Activated T-cell treated with anti-CD3 and anti-CD28 coated beads, Interleukin-2, amount 50 U/mL, for 4 hours (primary cell): Measurements from ENCODE around the gene OR1N1. TPM values are rescaled to one million over a fixed set of nuclear protein-coding genes. Genes with fewer than 3 reads are reported as not detected.
"Not testable (repeated sequence)": the region's sequence is repeated elsewhere in the genome, so short reads cannot be mapped to it uniquely, and the experiment has no call there.

Experiments used
- ATAC-seq, 2 donors: fragments of 200-7000 bp; cut with Tn5 transposase; one replicate each; pipeline ENCODE4 v1.10.0; 2021
- DNase-seq: peaks from one replicate; pipeline ENCODE4 v3.0.0-alpha.2; 2020
- H3K27me3 Mint-ChIP-seq: one replicate; pipeline ENCODE4 v1.8.0; 2021; ENCODE audit warnings: low read depth, mixed read lengths
- H3K36me3 Mint-ChIP-seq: one replicate; pipeline ENCODE4 v1.8.0; 2022; ENCODE audit warnings: mixed read lengths; ENCODE audit not compliant: insufficient read depth
- H3K4me1 Mint-ChIP-seq: one replicate; pipeline ENCODE4 v1.8.0; 2021; ENCODE audit warnings: low read depth, mixed read lengths
- H3K4me3 Mint-ChIP-seq: one replicate; pipeline ENCODE4 v1.8.0; 2021; ENCODE audit warnings: mild to moderate bottlenecking, moderate library complexity, mixed read lengths
- H3K9me3 Mint-ChIP-seq: one replicate; pipeline ENCODE4 v1.8.0; 2021; ENCODE audit warnings: mixed read lengths
- total RNA-seq, 3 donors: library from RNA; stranded (reverse); gene quantifications; one replicate each; pipeline ENCODE4 v1.2.1, GENCODE V29; 2021

OR1N1 gene, protein sequence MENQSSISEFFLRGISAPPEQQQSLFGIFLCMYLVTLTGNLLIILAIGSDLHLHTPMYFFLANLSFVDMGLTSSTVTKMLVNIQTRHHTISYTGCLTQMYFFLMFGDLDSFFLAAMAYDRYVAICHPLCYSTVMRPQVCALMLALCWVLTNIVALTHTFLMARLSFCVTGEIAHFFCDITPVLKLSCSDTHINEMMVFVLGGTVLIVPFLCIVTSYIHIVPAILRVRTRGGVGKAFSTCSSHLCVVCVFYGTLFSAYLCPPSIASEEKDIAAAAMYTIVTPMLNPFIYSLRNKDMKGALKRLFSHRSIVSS
- total RNA-seq: not detected

DNA sequence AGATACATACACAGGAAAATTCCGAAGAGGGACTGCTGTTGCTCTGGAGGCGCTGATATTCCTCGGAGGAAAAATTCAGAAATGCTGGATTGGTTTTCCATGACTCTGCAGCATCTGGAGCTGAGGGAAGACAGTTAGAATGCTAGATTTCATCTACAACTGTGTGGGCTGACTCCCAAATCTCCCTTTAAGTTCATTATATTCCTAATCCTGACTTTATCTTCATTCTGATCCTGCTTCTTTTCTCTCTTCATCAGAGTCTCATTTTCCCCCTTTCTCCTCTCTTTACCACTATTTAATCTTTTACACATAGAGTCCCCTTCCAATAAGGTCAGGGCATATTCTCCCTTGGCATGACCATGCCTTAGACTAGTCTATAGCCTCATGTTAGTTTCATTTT is at the start of gene OR1N1:
TSS of gene OR1N1 (minus strand) at position 101 of the 400 bp plus-strand sequence. CDS start at position 101, 0 bp downstream.
- Mint-ChIP-seq H3K36me3 (peaks cover 2% of the 10 kb centered on the region), H3K4me3 (no peak within 1 kb of the TSS), H3K4me1 (no peaks in the 10 kb centered on the region), H3K9me3 (no peaks in the 10 kb centered on the region), H3K27me3 (peaks cover 19% of the 10 kb centered on the region)
- no peak for DNase-seq
- no peak for ATAC-seq

- no peaks in the 10 kb centered on the region for H3K4me1 Mint-ChIP-seq
- H3K27me3 Mint-ChIP-seq: no peaks in the 10 kb centered on the region
- H3K4me3 Mint-ChIP-seq: no peak overlapping the region
- no peaks in the 10 kb centered on the region for H3K36me3 Mint-ChIP-seq
- ATAC-seq (peak; percentile 79 to 88), DNase-seq (no peak)
- H3K9me3 Mint-ChIP-seq: no peaks in the 10 kb centered on the region
Observed at GRCh38 chr9:122572456-122572855, 45.4 kb upstream of the OR1N1 start.

GRCh38 chr9:122567901-122568300 is 40.8 kb upstream of the OR1N1 start:
- peaks cover 5% of the 10 kb centered on the region for H3K27me3 Mint-ChIP-seq
- H3K4me1 Mint-ChIP-seq: no peaks in the 10 kb centered on the region
- DNase-seq: no peak
- H3K36me3 Mint-ChIP-seq: no peaks in the 10 kb centered on the region
- no peaks in the 10 kb centered on the region for H3K9me3 Mint-ChIP-seq
- H3K4me3 Mint-ChIP-seq: no peak overlapping the region
- ATAC-seq: no peak

DNA sequence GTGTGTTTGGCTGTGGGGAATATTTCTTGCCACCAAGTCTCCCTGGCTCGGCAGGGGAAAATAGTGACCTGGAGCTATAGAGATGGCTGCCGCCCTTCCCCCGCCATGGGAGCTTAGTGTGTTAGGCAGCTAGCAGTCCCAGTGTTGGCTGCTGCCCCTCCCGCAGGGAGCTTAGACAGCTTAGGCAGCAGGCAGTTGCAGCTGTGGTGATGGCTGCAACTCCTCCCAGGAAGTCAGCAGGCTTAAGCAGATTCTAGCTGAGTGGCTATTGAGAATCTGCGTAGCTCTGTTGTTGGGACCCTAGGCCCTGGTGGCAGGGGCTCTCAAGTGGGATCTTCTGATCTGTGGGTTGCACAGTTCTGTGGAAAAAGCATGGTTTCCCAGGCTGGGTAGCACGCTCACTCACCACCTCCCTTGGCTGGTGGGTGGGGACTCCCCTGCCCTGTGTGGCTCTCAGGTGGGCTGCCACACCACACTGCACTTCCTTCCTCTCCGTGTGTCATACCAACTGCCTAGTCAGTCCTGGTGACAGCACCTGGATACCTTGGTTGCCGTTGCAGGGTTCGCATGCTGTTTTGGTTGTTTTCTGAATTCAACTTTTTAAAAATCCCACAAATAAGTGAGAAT is 35.2 kb upstream of the OR1N1 start:
- peak; percentile 48 to 63 for ATAC-seq
- no peak overlapping the region for H3K4me3 Mint-ChIP-seq

DNA sequence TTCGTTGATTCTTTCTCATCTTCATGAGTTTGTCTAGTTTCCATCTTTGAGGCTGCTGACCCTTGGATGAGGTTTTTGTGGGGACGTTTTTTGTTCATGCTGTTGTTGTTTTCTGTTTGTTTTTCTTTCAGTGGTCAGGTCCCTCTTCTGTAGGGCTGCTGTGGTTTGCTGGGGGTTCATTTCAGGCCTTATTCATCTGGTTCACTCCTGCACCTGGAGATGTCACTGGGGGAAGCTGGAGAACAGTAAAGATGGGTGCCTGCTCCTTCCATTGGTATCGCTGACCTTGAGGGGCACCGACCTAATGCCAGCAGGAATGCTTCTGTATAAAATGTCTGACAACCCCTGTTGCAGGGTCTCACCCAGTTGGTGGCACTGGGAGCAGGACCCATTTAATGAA is 34.4 kb upstream of the OR1N1 start:
- Mint-ChIP-seq H3K27me3 (peaks cover 5% of the 10 kb centered on the region), H3K36me3 (no peaks in the 10 kb centered on the region), H3K9me3 (peaks cover 5% of the 10 kb centered on the region), H3K4me3 (no peak overlapping the region), H3K4me1 (no peaks in the 10 kb centered on the region)
- DNase-seq (no peak), ATAC-seq (no peak)

More for the DNA sequence above, 35.2 kb upstream of the OR1N1 start:
- peaks cover 5% of the 10 kb centered on the region for H3K9me3 Mint-ChIP-seq
- peaks cover 5% of the 10 kb centered on the region for H3K27me3 Mint-ChIP-seq
- H3K36me3 Mint-ChIP-seq: no peaks in the 10 kb centered on the region
- peak; percentile 10 for DNase-seq
- H3K4me1 Mint-ChIP-seq: no peaks in the 10 kb centered on the region

GRCh38 chr9:122552812-122553211 is 25.7 kb upstream of the OR1N1 start, which contains the start of gene OR1N2:
OR1N2 (plus strand) TSS chr9:122553112; CDS start chr9:122553212, 100 bp downstream.
- no peaks in the 10 kb centered on the region for H3K4me1 Mint-ChIP-seq
- no peak within 1 kb of the TSS for H3K4me3 Mint-ChIP-seq
- no peaks in the 10 kb centered on the region for H3K9me3 Mint-ChIP-seq
- no peaks in the 10 kb centered on the region for H3K36me3 Mint-ChIP-seq
- no peak for ATAC-seq
- peaks cover 17% of the 10 kb centered on the region for H3K27me3 Mint-ChIP-seq
- DNase-seq: no peak

DNA sequence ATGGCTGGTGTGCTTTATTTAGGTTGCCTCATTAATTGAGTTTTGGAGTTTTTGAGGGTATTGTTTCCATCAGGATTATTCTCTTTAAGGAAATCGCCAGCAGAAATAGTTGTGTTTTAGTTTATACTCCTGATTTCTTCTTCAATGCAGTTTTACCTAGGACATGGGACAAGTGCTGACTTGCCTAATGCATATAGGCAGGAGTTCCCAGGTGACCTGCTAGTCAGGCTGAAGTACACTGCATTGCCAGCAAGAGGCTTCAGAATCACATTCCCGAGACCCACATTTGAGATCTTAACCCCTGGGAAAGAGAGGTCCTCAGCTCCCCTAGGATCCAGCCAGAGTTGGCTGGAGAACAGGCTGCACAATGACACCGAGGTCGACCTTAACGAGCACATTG is 24.3 kb upstream of the OR1N1 start:
- DNase-seq: no peak
- Mint-ChIP-seq H3K27me3 (peaks cover 18% of the 10 kb centered on the region), H3K4me1 (no peaks in the 10 kb centered on the region), H3K4me3 (no peak overlapping the region), H3K9me3 (no peaks in the 10 kb centered on the region), H3K36me3 (no peaks in the 10 kb centered on the region)
- ATAC-seq: no peak

- H3K4me1 Mint-ChIP-seq: no peaks in the 10 kb centered on the region
- no peak overlapping the region for H3K4me3 Mint-ChIP-seq
- H3K9me3 Mint-ChIP-seq: no peaks in the 10 kb centered on the region
- ATAC-seq (no peak), DNase-seq (no peak)
- H3K27me3 Mint-ChIP-seq: peaks cover 9% of the 10 kb centered on the region
- H3K36me3 Mint-ChIP-seq: no peaks in the 10 kb centered on the region
Observed at GRCh38 chr9:122546196-122546595, 19.1 kb upstream of the OR1N1 start.

DNA sequence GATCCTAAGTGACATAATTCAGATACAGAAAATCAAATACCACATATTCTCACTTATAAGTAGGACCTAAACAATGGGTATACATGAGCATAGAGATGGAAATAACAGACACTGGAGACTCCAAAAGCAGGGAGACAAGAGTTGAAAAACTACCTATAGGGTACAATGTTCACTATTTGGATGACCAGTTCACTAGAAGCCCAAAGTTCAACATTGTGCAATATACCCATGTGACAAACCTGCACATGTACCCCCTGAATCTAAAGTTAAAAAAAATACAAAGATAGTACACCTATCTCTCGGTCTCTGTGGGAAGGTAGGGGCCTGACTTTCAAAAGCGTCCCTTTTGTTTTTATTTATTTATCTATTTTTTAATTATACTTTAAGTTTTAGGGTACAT is 11.7 kb upstream of the OR1N1 start:
- H3K27me3 Mint-ChIP-seq: peaks cover 4% of the 10 kb centered on the region
- ATAC-seq: no peak
- no peak for DNase-seq
- H3K4me1 Mint-ChIP-seq: no peaks in the 10 kb centered on the region
- no peaks in the 10 kb centered on the region for H3K36me3 Mint-ChIP-seq
- H3K4me3 Mint-ChIP-seq: no peak overlapping the region
- H3K9me3 Mint-ChIP-seq: no peaks in the 10 kb centered on the region

DNA sequence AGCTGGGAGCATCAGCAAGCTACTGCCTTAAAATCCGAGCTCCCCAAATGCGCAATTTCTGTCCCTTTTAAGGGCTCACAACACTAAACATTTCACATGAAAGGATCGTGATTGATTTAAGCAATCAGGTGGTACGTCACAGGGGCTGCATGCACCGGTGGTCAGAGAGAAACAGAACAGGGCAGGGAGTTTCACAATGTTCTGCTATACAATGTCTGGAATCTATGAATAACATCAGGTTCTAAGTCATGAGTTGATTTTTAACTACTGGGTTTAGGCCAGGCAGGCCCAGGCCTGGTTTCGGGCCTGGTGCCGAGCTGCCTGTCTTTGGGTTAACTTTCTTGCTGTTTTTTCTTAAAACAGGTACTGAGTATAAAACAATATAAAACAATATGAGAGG is 10.0 kb upstream of the OR1N1 start:
- not testable (repeated sequence) for H3K4me1 Mint-ChIP-seq, H3K27me3 Mint-ChIP-seq, ATAC-seq, DNase-seq, H3K36me3 Mint-ChIP-seq, H3K4me3 Mint-ChIP-seq, H3K9me3 Mint-ChIP-seq

- ATAC-seq (no peak), DNase-seq (no peak)
- H3K36me3 Mint-ChIP-seq: no peaks in the 10 kb centered on the region
- no peak overlapping the region for H3K4me3 Mint-ChIP-seq
- no peaks in the 10 kb centered on the region for H3K27me3 Mint-ChIP-seq
- H3K4me1 Mint-ChIP-seq: no peaks in the 10 kb centered on the region
- no peaks in the 10 kb centered on the region for H3K9me3 Mint-ChIP-seq
Observed at GRCh38 chr9:122536134-122536533, 9.0 kb upstream of the OR1N1 start.

GRCh38 chr9:122531157-122531556 is 4.1 kb upstream of the OR1N1 start:
- H3K4me1 Mint-ChIP-seq, ATAC-seq, H3K4me3 Mint-ChIP-seq, DNase-seq, H3K9me3 Mint-ChIP-seq, H3K36me3 Mint-ChIP-seq, H3K27me3 Mint-ChIP-seq: not testable (repeated sequence)

- Mint-ChIP-seq H3K4me1 (no peaks in the 10 kb centered on the region), H3K4me3 (no peak overlapping the region), H3K27me3 (peaks cover 20% of the 10 kb centered on the region), H3K36me3 (peaks cover 2% of the 10 kb centered on the region), H3K9me3 (no peaks in the 10 kb centered on the region)
- ATAC-seq (peak; percentile 35 to 48), DNase-seq (no peak)
Observed at GRCh38 chr9:122526602-122527001, 491 bp downstream of the OR1N1 start.

DNA sequence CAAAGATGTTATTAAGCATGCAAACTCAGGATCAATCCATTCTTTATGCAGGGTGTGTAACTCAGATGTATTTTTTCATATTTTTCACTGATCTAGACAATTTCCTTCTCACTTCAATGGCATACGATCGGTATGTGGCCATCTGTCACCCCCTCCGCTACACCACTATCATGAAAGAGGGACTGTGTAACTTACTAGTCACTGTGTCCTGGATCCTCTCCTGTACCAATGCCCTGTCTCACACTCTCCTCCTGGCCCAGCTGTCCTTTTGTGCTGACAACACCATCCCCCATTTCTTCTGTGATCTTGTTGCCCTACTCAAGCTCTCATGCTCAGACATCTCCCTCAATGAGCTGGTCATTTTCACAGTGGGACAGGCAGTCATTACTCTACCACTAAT is 7.7 kb downstream of the OR1N1 start:
- H3K9me3 Mint-ChIP-seq: no peaks in the 10 kb centered on the region
- no peaks in the 10 kb centered on the region for H3K4me1 Mint-ChIP-seq
- no peaks in the 10 kb centered on the region for H3K36me3 Mint-ChIP-seq
- H3K27me3 Mint-ChIP-seq: peaks cover 12% of the 10 kb centered on the region
- DNase-seq (no peak), ATAC-seq (no peak)
- H3K4me3 Mint-ChIP-seq: no peak overlapping the region

DNA sequence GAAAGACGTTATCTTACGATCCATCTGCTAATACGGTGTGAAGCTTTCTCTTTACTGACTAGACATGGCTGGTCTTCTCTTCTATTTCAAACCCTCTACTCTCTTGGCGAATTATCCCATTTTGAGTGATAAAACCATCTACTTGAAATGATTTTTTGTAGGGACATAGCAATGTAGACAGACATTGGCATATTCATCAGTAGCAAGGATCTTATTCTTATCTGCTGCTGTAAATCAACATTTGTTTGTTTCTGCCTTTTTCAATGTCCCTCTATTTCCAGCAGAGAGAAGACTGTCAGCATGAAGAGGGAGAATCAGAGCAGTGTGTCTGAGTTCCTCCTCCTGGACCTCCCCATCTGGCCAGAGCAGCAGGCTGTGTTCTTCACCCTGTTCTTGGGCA is 8.3 kb downstream of the OR1N1 start, which contains the start of gene OR1J4:
TSS of gene OR1J4 (plus strand) at position 301 of the 400 bp plus-strand sequence. CDS start at position 301, 0 bp downstream.
- H3K9me3 Mint-ChIP-seq: no peaks in the 10 kb centered on the region
- no peak within 1 kb of the TSS for H3K4me3 Mint-ChIP-seq
- peaks cover 12% of the 10 kb centered on the region for H3K27me3 Mint-ChIP-seq
- no peaks in the 10 kb centered on the region for H3K36me3 Mint-ChIP-seq
- H3K4me1 Mint-ChIP-seq: no peaks in the 10 kb centered on the region
- DNase-seq (no peak), ATAC-seq (no peak)
